Measurements from ENCODE around the gene RNF217.

The RNF217 gene

GRCh38 chr6:124982669-124983068, 20.4 kb downstream of the RNF217 start:
- no peak overlapping the region for H3K27ac Mint-ChIP-seq
- H3K9me3 Mint-ChIP-seq, result peaks cover 10% of the 10 kb centered on the region
- TF ChIP-seq CTCF (IDR thresholded peaks at IDR 0.05; ENCODE audit: unreplicated experiment in 3 of 3), result no peak
- peaks cover 58% of the 10 kb centered on the region for H3K4me1 Mint-ChIP-seq
- no peak overlapping the region for H3K4me3 Mint-ChIP-seq
- H3K36me3 Mint-ChIP-seq (ENCODE audit: low read depth), result peaks cover 42% of the 10 kb centered on the region
- H3K27me3 Mint-ChIP-seq (ENCODE audit: low read depth), result no peaks in the 10 kb centered on the region

- Mint-ChIP-seq H3K9me3 (peaks cover 10% of the 10 kb centered on the region), H3K4me1 (peaks cover 60% of the 10 kb centered on the region), H3K27me3 (ENCODE audit: low read depth) (no peaks in the 10 kb centered on the region), H3K27ac (peak overlapping the region in 1 of 3 experiments; percentile 66), H3K4me3 (no peak overlapping the region), H3K36me3 (ENCODE audit: low read depth) (peaks cover 39% of the 10 kb centered on the region)
- no peak for TF ChIP-seq CTCF (IDR thresholded peaks at IDR 0.05; ENCODE audit: unreplicated experiment in 3 of 3)
Observed at GRCh38 chr6:124983383-124984083, 21.3 kb downstream of the RNF217 start.

- H3K36me3 Mint-ChIP-seq (ENCODE audit: low read depth), result peaks cover 31% of the 10 kb centered on the region
- TF ChIP-seq CTCF (IDR thresholded peaks at IDR 0.05; ENCODE audit: unreplicated experiment in 3 of 3), result no peak
- no peaks in the 10 kb centered on the region for H3K27me3 Mint-ChIP-seq (ENCODE audit: low read depth)
- H3K9me3 Mint-ChIP-seq, result peaks cover 4% of the 10 kb centered on the region
- peaks cover 54% of the 10 kb centered on the region for H3K4me1 Mint-ChIP-seq
- no peak overlapping the region for H3K4me3 Mint-ChIP-seq
- peak overlapping the region; percentile 20 to 66 (median 61) for H3K27ac Mint-ChIP-seq
Observed at GRCh38 chr6:124984668-124985338, 22.6 kb downstream of the RNF217 start.

- Mint-ChIP-seq H3K9me3 (peaks cover 4% of the 10 kb centered on the region), H3K36me3 (ENCODE audit: low read depth) (peaks cover 26% of the 10 kb centered on the region), H3K27ac (peak overlapping the region; percentile 61 to 66 (median 65)), H3K4me1 (peaks cover 55% of the 10 kb centered on the region), H3K27me3 (ENCODE audit: low read depth) (no peaks in the 10 kb centered on the region), H3K4me3 (peak overlapping the region in 1 of 3 experiments; percentile 30)
- TF ChIP-seq CTCF (IDR thresholded peaks at IDR 0.05; ENCODE audit: unreplicated experiment in 3 of 3), result no peak
Observed at GRCh38 chr6:124986164-124986563, 23.9 kb downstream of the RNF217 start.

- peaks cover 4% of the 10 kb centered on the region for H3K9me3 Mint-ChIP-seq
- H3K4me3 Mint-ChIP-seq, result no peak overlapping the region
- H3K4me1 Mint-ChIP-seq, result peaks cover 55% of the 10 kb centered on the region
- TF ChIP-seq CTCF (IDR thresholded peaks at IDR 0.05; ENCODE audit: unreplicated experiment in 3 of 3), result no peak
- H3K27me3 Mint-ChIP-seq (ENCODE audit: low read depth), result no peaks in the 10 kb centered on the region
- H3K27ac Mint-ChIP-seq, result no peak overlapping the region
- peaks cover 25% of the 10 kb centered on the region for H3K36me3 Mint-ChIP-seq (ENCODE audit: low read depth)
Observed at GRCh38 chr6:124987291-124987690, 25.1 kb downstream of the RNF217 start.
